OCI-LY3 (cell line): ENCODE data around the gene ACTL9.

ENCODE experiments used
- H2AFZ ChIP-seq: fragments of 200-600, 300-600 bp; shearing (Covaris generic); 2 replicates; pipeline ENCODE4 v1.6.0; 2014; ENCODE audit warnings: antibody characterized with exemption, low read depth, low read length
- H3K27ac ChIP-seq: fragments of 200-600, 300-600 bp; sonication (generic); 2 replicates; pipeline ENCODE4 v1.5.1; 2014; ENCODE audit warnings: mild to moderate bottlenecking, low read length, moderate library complexity, mixed read lengths
- H3K27me3 ChIP-seq: fragments of 200-600, 300-600 bp; sonication (generic); 2 replicates; pipeline ENCODE4 v1.6.1; 2014; ENCODE audit warnings: low read depth, low read length, mixed read lengths
- H3K36me3 ChIP-seq: fragments of 200-600, 300-600 bp; sonication (generic); replicated peaks from 2 replicates; pipeline ENCODE3; 2014; ENCODE audit warnings: low read depth, low read length, mixed read lengths
- H3K4me1 ChIP-seq: fragments of 300-600, 200-600 bp; sonication (generic); 2 replicates; pipeline ENCODE4 v1.6.1; 2014; ENCODE audit warnings: low read length, mixed read lengths
- H3K4me2 ChIP-seq: fragments of 200-600, 300-600 bp; sonication (generic); 2 replicates; pipeline ENCODE4 v1.6.1; 2014; ENCODE audit warnings: low read length, mixed read lengths
- H3K4me3 ChIP-seq: fragments of 300-600, 200-600 bp; sonication (generic); 2 replicates; pipeline ENCODE4 v1.5.1; 2014; ENCODE audit warnings: antibody characterized with exemption, mild to moderate bottlenecking, low read length, moderate library complexity
- H3K79me2 ChIP-seq: fragments of 300-600, 200-600 bp; shearing (Covaris generic); 2 replicates; pipeline ENCODE4 v1.6.1; 2014; ENCODE audit warnings: mild to moderate bottlenecking, low read length, mixed read lengths
- H3K9ac ChIP-seq: fragments of 300-600, 200-600 bp; shearing (Covaris generic); 2 replicates; pipeline ENCODE4 v1.6.0; 2014; ENCODE audit warnings: mild to moderate bottlenecking, low read length, moderate library complexity
- H3K9me3 ChIP-seq: fragments of 200-600, 300-600 bp; shearing (Covaris generic); 2 replicates; pipeline ENCODE4 v1.6.1; 2014; ENCODE audit warnings: low read length, mixed read lengths; ENCODE audit not compliant: insufficient read depth
- H4K20me1 ChIP-seq: fragments of 200-600, 300-600 bp; sonication (generic); 2 replicates; pipeline ENCODE4 v1.6.1; 2016; ENCODE audit warnings: low read length, mixed read lengths; ENCODE audit not compliant: insufficient read depth
- EZH2phosphoT487 ChIP-seq: fragments of 200-600 bp; shearing (Covaris generic); IDR thresholded peaks from 2 replicates; pipeline ENCODE4 v1.6.1; 2018; ENCODE audit warnings: antibody characterized with exemption, mixed run types, low read depth
- TF ChIP-seq, protein P1 (sequence below): fragments of 200-600, 300-600 bp; sonication (generic); IDR thresholded peaks from 2 replicates; pipeline ENCODE4 v1.5.1; 2014; ENCODE audit warnings: antibody characterized with exemption, low read length, low read depth

Gene ACTL9

DNA sequence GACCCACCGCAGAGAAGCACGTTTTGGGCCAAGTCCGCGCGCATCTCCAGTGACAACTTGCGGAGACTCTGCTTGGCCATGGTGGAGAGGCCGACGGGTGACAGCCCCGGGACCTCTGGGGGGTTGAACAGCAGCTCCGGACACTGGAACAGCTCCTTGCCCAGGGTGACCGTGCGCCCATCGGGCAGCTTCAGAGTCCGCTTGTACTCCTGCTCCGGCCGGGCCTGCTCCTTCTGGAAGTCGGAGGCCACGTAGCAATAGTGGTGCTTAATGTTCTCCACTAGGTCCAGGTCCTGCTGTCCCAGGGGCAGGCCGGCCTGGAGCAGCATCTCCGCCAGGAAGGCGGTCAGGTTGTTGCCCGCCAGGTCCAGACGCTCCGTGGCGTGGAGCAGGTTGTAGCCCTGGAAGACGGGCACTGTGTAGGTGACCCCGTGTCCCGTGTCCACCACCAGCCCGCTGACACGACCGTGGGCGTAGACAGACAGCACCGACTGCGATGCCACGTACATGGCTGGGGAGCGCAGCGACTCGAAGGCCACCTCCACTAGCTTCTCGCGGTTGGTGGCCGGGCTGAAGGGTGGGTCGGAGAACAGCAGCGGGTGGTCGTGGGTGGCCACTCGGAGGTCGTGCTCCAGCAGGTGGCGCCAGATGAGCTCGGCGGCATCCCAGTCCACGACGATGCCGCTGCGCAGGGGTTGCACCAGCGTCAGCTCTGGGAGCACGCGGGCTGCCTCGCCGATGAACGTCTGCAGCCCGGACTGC is 743 bp downstream of the ACTL9 start:
- Histone ChIP-seq H3K79me2 (no peaks in the 10 kb centered on the region), H3K9ac (no peak overlapping the region), H2AFZ (no peak overlapping the region), H3K36me3 (no peaks in the 10 kb centered on the region), H4K20me1 (no peaks in the 10 kb centered on the region), H3K4me3 (no peak overlapping the region), H3K9me3 (no peaks in the 10 kb centered on the region), H3K4me1 (no peaks in the 10 kb centered on the region), H3K4me2 (no peak overlapping the region), H3K27ac (no peak overlapping the region), H3K27me3 (no peaks in the 10 kb centered on the region)
- no peak for TF ChIP-seq EZH2phosphoT487
- TF ChIP-seq, protein P1, sequence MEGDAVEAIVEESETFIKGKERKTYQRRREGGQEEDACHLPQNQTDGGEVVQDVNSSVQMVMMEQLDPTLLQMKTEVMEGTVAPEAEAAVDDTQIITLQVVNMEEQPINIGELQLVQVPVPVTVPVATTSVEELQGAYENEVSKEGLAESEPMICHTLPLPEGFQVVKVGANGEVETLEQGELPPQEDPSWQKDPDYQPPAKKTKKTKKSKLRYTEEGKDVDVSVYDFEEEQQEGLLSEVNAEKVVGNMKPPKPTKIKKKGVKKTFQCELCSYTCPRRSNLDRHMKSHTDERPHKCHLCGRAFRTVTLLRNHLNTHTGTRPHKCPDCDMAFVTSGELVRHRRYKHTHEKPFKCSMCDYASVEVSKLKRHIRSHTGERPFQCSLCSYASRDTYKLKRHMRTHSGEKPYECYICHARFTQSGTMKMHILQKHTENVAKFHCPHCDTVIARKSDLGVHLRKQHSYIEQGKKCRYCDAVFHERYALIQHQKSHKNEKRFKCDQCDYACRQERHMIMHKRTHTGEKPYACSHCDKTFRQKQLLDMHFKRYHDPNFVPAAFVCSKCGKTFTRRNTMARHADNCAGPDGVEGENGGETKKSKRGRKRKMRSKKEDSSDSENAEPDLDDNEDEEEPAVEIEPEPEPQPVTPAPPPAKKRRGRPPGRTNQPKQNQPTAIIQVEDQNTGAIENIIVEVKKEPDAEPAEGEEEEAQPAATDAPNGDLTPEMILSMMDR = peak; percentile 28; the same call in 1 of the 2 replicates

DNA sequence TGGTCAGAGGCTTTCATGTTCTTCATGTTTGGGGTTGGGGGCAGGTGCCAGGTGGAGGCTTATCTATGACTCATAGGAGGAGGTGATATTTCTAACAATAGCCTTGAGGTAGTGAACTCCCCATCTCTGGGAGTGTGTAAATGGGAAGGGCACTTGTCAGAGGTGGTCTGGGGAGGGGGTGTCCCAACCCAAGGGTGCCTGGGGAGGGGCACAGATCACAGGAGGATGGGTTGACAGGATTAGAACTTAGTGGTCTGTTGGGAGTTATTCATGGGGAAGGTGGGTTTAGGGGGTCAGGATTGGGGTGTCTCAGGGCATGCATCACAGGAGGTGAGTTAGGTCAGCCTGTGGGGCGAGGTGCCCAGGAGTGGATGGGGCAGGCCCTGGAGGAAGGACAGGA is 1.6 kb downstream of the ACTL9 start:
- Histone ChIP-seq H3K9me3 (no peaks in the 10 kb centered on the region), H2AFZ (no peak overlapping the region), H3K4me1 (no peaks in the 10 kb centered on the region), H3K27ac (no peak overlapping the region), H4K20me1 (no peaks in the 10 kb centered on the region), H3K79me2 (no peaks in the 10 kb centered on the region), H3K27me3 (no peaks in the 10 kb centered on the region), H3K4me3 (no peak overlapping the region), H3K4me2 (no peak overlapping the region), H3K9ac (no peak overlapping the region), H3K36me3 (no peaks in the 10 kb centered on the region)
- TF ChIP-seq EZH2phosphoT487 = no peak
- TF ChIP-seq, protein P1 = no peak

DNA sequence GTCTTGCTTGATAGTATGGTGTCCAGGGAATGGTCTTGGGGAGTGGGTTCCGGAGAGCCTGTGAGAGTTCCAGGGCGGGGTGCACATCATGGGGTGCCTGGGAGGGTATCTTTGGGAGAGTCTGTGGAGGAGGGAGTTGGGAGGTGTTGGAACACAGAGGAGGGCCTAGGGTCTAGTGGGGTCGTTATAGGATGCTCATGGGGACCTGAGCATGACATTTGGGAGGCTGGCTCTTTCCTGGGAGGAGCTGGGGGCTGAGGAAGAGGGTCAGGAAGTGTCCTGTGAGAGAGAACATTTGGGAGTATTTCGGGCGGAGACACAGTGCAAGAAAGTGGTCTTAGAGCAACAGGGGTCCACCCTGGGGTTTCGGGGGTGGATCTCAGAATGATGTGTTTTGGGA is 2.7 kb downstream of the ACTL9 start:
- H2AFZ ChIP-seq = no peak overlapping the region
- H3K9ac ChIP-seq = no peak overlapping the region
- no peaks in the 10 kb centered on the region for H3K4me1 ChIP-seq
- no peak overlapping the region for H3K4me3 ChIP-seq
- no peak overlapping the region for H3K27ac ChIP-seq
- H4K20me1 ChIP-seq = no peaks in the 10 kb centered on the region
- no peak for TF ChIP-seq EZH2phosphoT487
- TF ChIP-seq, protein P1 = no peak
- H3K36me3 ChIP-seq = no peaks in the 10 kb centered on the region
- no peaks in the 10 kb centered on the region for H3K27me3 ChIP-seq
- H3K4me2 ChIP-seq = no peak overlapping the region
- no peaks in the 10 kb centered on the region for H3K9me3 ChIP-seq
- H3K79me2 ChIP-seq = no peaks in the 10 kb centered on the region

DNA sequence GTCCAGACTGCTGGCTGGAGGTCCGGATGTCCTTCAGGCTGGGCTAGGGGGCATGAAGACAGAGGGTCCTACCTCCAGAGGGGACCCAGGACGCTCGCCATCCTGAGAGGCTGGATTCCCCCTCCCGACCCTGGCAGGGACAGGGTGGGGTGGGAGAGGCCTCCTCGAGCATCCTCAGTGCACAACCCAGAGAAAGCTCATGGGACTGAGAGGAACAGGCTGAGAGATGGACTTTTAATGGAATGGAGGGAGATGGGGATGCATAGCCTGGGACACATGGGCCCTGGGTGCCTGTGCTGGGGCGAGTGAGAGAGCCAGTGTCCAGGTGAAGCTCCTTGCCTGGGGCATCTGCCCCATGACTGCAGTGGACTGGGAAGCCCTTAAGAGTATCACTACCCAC is 3.1 kb downstream of the ACTL9 start:
- Histone ChIP-seq H3K27ac (no peak overlapping the region), H2AFZ (no peak overlapping the region), H3K27me3 (no peaks in the 10 kb centered on the region), H3K4me3 (no peak overlapping the region), H3K36me3 (no peaks in the 10 kb centered on the region), H3K4me1 (no peaks in the 10 kb centered on the region), H3K79me2 (no peaks in the 10 kb centered on the region), H3K9me3 (no peaks in the 10 kb centered on the region), H4K20me1 (no peaks in the 10 kb centered on the region), H3K9ac (no peak overlapping the region), H3K4me2 (no peak overlapping the region)
- TF ChIP-seq EZH2phosphoT487 = no peak
- TF ChIP-seq, protein P1 = no peak
